ENCODE data around the gene POU5F1.

DNA sequence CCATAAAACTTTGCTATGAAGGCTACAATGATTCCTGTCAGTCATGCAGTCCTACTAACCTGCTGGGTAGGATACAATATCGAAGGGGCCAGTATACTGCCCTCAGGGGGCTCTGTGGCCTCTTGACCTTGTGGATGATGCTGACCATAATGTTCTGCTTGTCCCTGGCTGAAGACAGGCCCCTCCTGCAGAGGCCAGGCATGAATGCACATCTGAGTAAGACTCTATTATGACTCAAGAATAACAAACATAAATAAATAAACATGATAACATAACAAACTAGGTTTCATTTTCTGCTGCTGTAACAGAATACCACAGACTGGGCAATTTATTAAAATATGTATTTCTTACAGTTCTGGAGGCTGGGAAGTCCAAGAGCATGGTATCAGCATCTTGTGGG, 44.0 kb upstream of the POU5F1 start:
- TF ChIP-seq, protein P1, sequence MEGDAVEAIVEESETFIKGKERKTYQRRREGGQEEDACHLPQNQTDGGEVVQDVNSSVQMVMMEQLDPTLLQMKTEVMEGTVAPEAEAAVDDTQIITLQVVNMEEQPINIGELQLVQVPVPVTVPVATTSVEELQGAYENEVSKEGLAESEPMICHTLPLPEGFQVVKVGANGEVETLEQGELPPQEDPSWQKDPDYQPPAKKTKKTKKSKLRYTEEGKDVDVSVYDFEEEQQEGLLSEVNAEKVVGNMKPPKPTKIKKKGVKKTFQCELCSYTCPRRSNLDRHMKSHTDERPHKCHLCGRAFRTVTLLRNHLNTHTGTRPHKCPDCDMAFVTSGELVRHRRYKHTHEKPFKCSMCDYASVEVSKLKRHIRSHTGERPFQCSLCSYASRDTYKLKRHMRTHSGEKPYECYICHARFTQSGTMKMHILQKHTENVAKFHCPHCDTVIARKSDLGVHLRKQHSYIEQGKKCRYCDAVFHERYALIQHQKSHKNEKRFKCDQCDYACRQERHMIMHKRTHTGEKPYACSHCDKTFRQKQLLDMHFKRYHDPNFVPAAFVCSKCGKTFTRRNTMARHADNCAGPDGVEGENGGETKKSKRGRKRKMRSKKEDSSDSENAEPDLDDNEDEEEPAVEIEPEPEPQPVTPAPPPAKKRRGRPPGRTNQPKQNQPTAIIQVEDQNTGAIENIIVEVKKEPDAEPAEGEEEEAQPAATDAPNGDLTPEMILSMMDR (IDR thresholded peaks at IDR 0.05), result no peak
- no peak for TF ChIP-seq POLR2A (IDR thresholded peaks at IDR 0.05)
